BE2C (cell line): ENCODE measurements around the gene PFKFB3.
"Not testable (repeated sequence)": the region's sequence is repeated elsewhere in the genome, so short reads cannot be mapped to it uniquely, and the experiment has no call there.

Experiments used
- DNase-seq: peaks from one replicate; pipeline ENCODE4 v3.0.0-alpha.2; 2020
- H3K27me3 ChIP-seq: fragments of 250-450 bp; sonication (Bioruptor Pico); 2 replicates; pipeline ENCODE4 v1.5.1; 2020; ENCODE audit warnings: mild to moderate bottlenecking
- H3K36me3 ChIP-seq: fragments of 250-450 bp; sonication (Bioruptor Pico); 2 replicates; pipeline ENCODE4 v1.5.1; 2020; ENCODE audit warnings: mild to moderate bottlenecking
- H3K4me1 ChIP-seq: fragments of 250-450 bp; sonication (Bioruptor Pico); 2 replicates; pipeline ENCODE4 v1.5.1; 2020
- H3K4me3 ChIP-seq: 2 replicates; pipeline ENCODE4 v1.5.1; 2011; ENCODE audit warnings: low read depth, low read length
- H3K9me3 ChIP-seq: fragments of 250-450 bp; sonication (Bioruptor Pico); 2 replicates; pipeline ENCODE4 v1.5.1; 2020
- CTCF ChIP-seq: IDR thresholded peaks from 2 replicates; pipeline ENCODE4 v1.5.1; 2012; ENCODE audit warnings: mild to moderate bottlenecking, low read depth, low read length

Gene PFKFB3

GRCh38 chr10:6182454-6183098 lies 20.2 kb upstream of the PFKFB3 start:
- Histone ChIP-seq H3K4me1 (no peaks in the 10 kb centered on the region), H3K36me3 (no peaks in the 10 kb centered on the region), H3K27me3 (no peaks in the 10 kb centered on the region), H3K4me3 (no peak overlapping the region), H3K9me3 (no peaks in the 10 kb centered on the region)
- DNase-seq: no peak
- no peak for TF ChIP-seq CTCF

- H3K4me3 ChIP-seq: no peak overlapping the region
- TF ChIP-seq CTCF: no peak
- H3K4me1 ChIP-seq: no peaks in the 10 kb centered on the region
- H3K36me3 ChIP-seq: no peaks in the 10 kb centered on the region
- H3K27me3 ChIP-seq: no peaks in the 10 kb centered on the region
- DNase-seq: no peak
- H3K9me3 ChIP-seq: no peaks in the 10 kb centered on the region
Measured at GRCh38 chr10:6185039-6185716, 17.6 kb upstream of the PFKFB3 start.

- Histone ChIP-seq H3K36me3 (no peaks in the 10 kb centered on the region), H3K9me3 (no peaks in the 10 kb centered on the region), H3K4me3 (no peak overlapping the region), H3K27me3 (no peaks in the 10 kb centered on the region), H3K4me1 (no peaks in the 10 kb centered on the region)
- no peak for DNase-seq
- TF ChIP-seq CTCF: no peak
Measured at GRCh38 chr10:6186894-6187256, 15.9 kb upstream of the PFKFB3 start.

- Histone ChIP-seq H3K36me3 (no peaks in the 10 kb centered on the region), H3K4me1 (no peaks in the 10 kb centered on the region), H3K9me3 (no peaks in the 10 kb centered on the region), H3K4me3 (no peak overlapping the region), H3K27me3 (no peaks in the 10 kb centered on the region)
- DNase-seq: no peak
- no peak for TF ChIP-seq CTCF
Measured at GRCh38 chr10:6187278-6187677, 15.5 kb upstream of the PFKFB3 start.

GRCh38 chr10:6190033-6190432 lies 12.7 kb upstream of the PFKFB3 start:
- not testable (repeated sequence) for H3K36me3 ChIP-seq, DNase-seq, H3K4me3 ChIP-seq, H3K4me1 ChIP-seq, H3K27me3 ChIP-seq, H3K9me3 ChIP-seq

- Histone ChIP-seq H3K9me3 (no peaks in the 10 kb centered on the region), H3K4me3 (no peak overlapping the region), H3K27me3 (no peaks in the 10 kb centered on the region), H3K4me1 (no peaks in the 10 kb centered on the region), H3K36me3 (no peaks in the 10 kb centered on the region)
- TF ChIP-seq CTCF: no peak
- DNase-seq: no peak
Measured at GRCh38 chr10:6191147-6191546, 11.6 kb upstream of the PFKFB3 start.
